GM12878 (cell line): Measurements from ENCODE around the gene ATG10. TPM values are rescaled to one million over a fixed set of nuclear protein-coding genes. Genes with fewer than 3 reads are reported as not detected.

Experiments
- ATAC-seq: fragments of 200-7000 bp; cut with Tn5 transposase; 3 replicates; pipeline ENCODE4 v1.9.1; 2020; ENCODE audit warnings: mild to moderate bottlenecking, moderate library complexity
- BruUV-seq: library from RNA; stranded (reverse); fragments of 400-500 nt; replicated peaks from 2 replicates; lab custom pipeline; 2021; lab: Mats Ljungman, UMichigan
- CTCF ChIA-PET: fragments of 300-600 bp; sonication (Branson Sonifier 250); formaldehyde crosslinking; extraction: SDS; loops from one replicate; lab custom pipeline; 2021; ENCODE audit warnings: inconsistent platforms; lab: Yijun Ruan, JAX
- POLR2A ChIA-PET: fragments of 350-600 bp; formaldehyde crosslinking; extraction: SDS; loops from one replicate; lab custom pipeline; 2021; ENCODE audit warnings: inconsistent platforms; lab: Charles Lee
- RAD21 ChIA-PET: fragments of 300-600 bp; sonication (Branson Sonifier 250); formaldehyde crosslinking; loops from one replicate; lab custom pipeline; 2023; ENCODE audit warnings: antibody characterized with exemption; ENCODE audit not compliant: unreplicated experiment; lab: Charles Lee
- SMC1A ChIA-PET: fragments of 300-600 bp; sonication (Branson Sonifier 250); formaldehyde crosslinking; loops from one replicate; lab custom pipeline; 2023; ENCODE audit not compliant: unreplicated experiment, uncharacterized antibody; lab: Charles Lee
- DNase-seq: peaks from one replicate; pipeline ENCODE4 v3.0.0-alpha.2; 2011; ENCODE audit warnings: low read depth, low spot score
- FAIRE-seq: peaks from 3 replicates; lab custom pipeline; 2011; peaks lifted over from hg19 to GRCh38; lab: Jason Lieb, UNC
- H2AFZ ChIP-seq: 2 replicates; pipeline ENCODE4 v1.6.0; 2011; ENCODE audit warnings: low read depth, low read length, control low read depth; ENCODE audit not compliant: control insufficient read depth
- H3K27ac ChIP-seq: 2 replicates; pipeline ENCODE4 v1.5.1; 2011; ENCODE audit warnings: control low read depth; ENCODE audit not compliant: control insufficient read depth, insufficient read depth
- H3K27me3 ChIP-seq, 2 experiments: replicated peaks in 1 of 2; 2 replicates each; pipeline versions ENCODE4 v1.6.0 to v1.6.1; 2011; ENCODE audit warnings: low read length in 1 of 2; ENCODE audit not compliant: control insufficient read depth in 2 of 2, insufficient read depth in 2 of 2
- H3K36me3 ChIP-seq, 2 experiments: 2 replicates each; pipeline ENCODE4 v1.5.1; 2011; ENCODE audit warnings: low read length in 1 of 2; ENCODE audit not compliant: control insufficient read depth in 2 of 2, insufficient read depth in 2 of 2
- H3K4me1 ChIP-seq: 2 replicates; pipeline ENCODE4 v1.6.1; 2011; ENCODE audit warnings: mild to moderate bottlenecking, low read length, moderate library complexity, mixed read lengths; ENCODE audit not compliant: control insufficient read depth, insufficient read depth
- H3K4me2 ChIP-seq: 2 replicates; pipeline ENCODE4 v1.6.0; 2011; ENCODE audit warnings: control low read depth; ENCODE audit not compliant: control insufficient read depth, insufficient read depth
- H3K4me3 ChIP-seq: fragments of 200-600 bp; sonication (generic); 2 replicates; pipeline ENCODE4 v1.5.1; 2016
- H3K79me2 ChIP-seq: 2 replicates; pipeline ENCODE4 v1.6.0; 2011; ENCODE audit warnings: low read length; ENCODE audit not compliant: control insufficient read depth, insufficient read depth
- H3K9ac ChIP-seq: 2 replicates; pipeline ENCODE4 v1.8.0; 2011; ENCODE audit warnings: low read length, control low read depth, mixed read lengths; ENCODE audit not compliant: control insufficient read depth, insufficient read depth
- H3K9me3 ChIP-seq: replicated peaks from 3 replicates; pipeline ENCODE4 v1.5.1; 2011; ENCODE audit warnings: mild to moderate bottlenecking, low read length; ENCODE audit not compliant: control insufficient read depth, insufficient read depth
- H4K20me1 ChIP-seq: 2 replicates; pipeline ENCODE4 v1.6.0; 2011; ENCODE audit not compliant: control insufficient read depth, insufficient read depth
- FOS ChIP-seq: IDR thresholded peaks from 3 replicates; pipeline ENCODE4 v1.6.1; 2011; ENCODE audit warnings: borderline replicate concordance; ENCODE audit not compliant: insufficient read length; ENCODE audit errors: extremely low read depth
- FOXK2 ChIP-seq: fragments of 450-650 bp; IDR thresholded peaks from 2 replicates; pipeline ENCODE4 v1.6.1; 2017; ENCODE audit warnings: mild to moderate bottlenecking, moderate library complexity
- GATAD2B ChIP-seq: fragments of 450-650 bp; conservative IDR thresholded peaks from 2 replicates; pipeline ENCODE4 v1.6.1; 2017; ENCODE audit warnings: low read depth, mild to moderate bottlenecking, moderate library complexity
- HCFC1 ChIP-seq: fragments of 150-350 bp; IDR thresholded peaks from 2 replicates; pipeline ENCODE4 v1.6.1; 2014; ENCODE audit warnings: low read length
- IKZF1 ChIP-seq: fragments of 450-650 bp; conservative IDR thresholded peaks from 2 replicates; pipeline ENCODE4 v1.6.1; 2017; ENCODE audit warnings: antibody characterized with exemption, mild to moderate bottlenecking
- JUNB ChIP-seq: IDR thresholded peaks from 2 replicates; pipeline ENCODE4 v1.6.1; 2016; ENCODE audit warnings: antibody characterized with exemption, mild to moderate bottlenecking
- MYC ChIP-seq: IDR thresholded peaks from 2 replicates; pipeline ENCODE4 v1.6.1; 2011; ENCODE audit warnings: mild to moderate bottlenecking, low read length, moderate library complexity, inconsistent platforms; ENCODE audit not compliant: insufficient read depth, insufficient replicate concordance, insufficient read length, severe bottlenecking
- NRF1 ChIP-seq: conservative IDR thresholded peaks from 2 replicates; pipeline ENCODE4 v1.6.1; 2011; ENCODE audit warnings: mild to moderate bottlenecking, low read depth, low read length, improper control_type of control experiment
- RAD21 ChIP-seq: IDR thresholded peaks from 2 replicates; pipeline ENCODE4 v1.6.1; 2011; ENCODE audit warnings: mild to moderate bottlenecking, low read depth, low read length, moderate library complexity; ENCODE audit not compliant: insufficient read depth
- RBBP5 ChIP-seq: fragments of 200-600 bp; sonication (generic); conservative IDR thresholded peaks from 2 replicates; pipeline ENCODE4 v1.6.1; 2016
- SIN3A ChIP-seq: IDR thresholded peaks from 2 replicates; pipeline ENCODE4 v1.6.1; 2012; ENCODE audit warnings: low read depth, low read length, improper control_type of control experiment
- ZBTB33 ChIP-seq: fragments of 450-650 bp; IDR thresholded peaks from 2 replicates; pipeline ENCODE4 v1.6.1; 2017; ENCODE audit warnings: mild to moderate bottlenecking
- ZBTB4 ChIP-seq: fragments of 450-650 bp; formaldehyde crosslinking; IDR thresholded peaks from 2 replicates; pipeline ENCODE4 v1.4.0; 2022; ENCODE audit warnings: mild to moderate bottlenecking, moderate library complexity
- ZNF217 ChIP-seq: fragments of 450-650 bp; IDR thresholded peaks from 2 replicates; pipeline ENCODE4 v1.6.1; 2017; ENCODE audit warnings: antibody characterized with exemption, mild to moderate bottlenecking
- in situ Hi-C: fragments of 300-500 bp; cut with MboI; formaldehyde crosslinking; loops from 9 replicates; pipeline ENCODE4 v1.14.3; 2018; ENCODE audit warnings: mixed read lengths
- intact Hi-C: fragments of 100-400 bp; cut with micrococcal nuclease; formaldehyde crosslinking; loops from one replicate; pipeline ENCODE4 v1.14.2; 2022; ENCODE audit not compliant: unreplicated experiment
- polyA plus RNA-seq, 11 experiments: library from polyadenylated mRNA; depleted of rRNA in 4 of 11; unstranded in 6 of 11; stranded (reverse) in 5 of 11; fragments of >200 nt; fragmentation: Nextera tagmentation in 4 of 11; fragmentation: Illumina TruSeq in 1 of 11; extraction: Ambion mirVana in 4 of 11; extraction: Trizol in 1 of 11; gene quantifications; 1 replicate in 1 of 11; 2 replicates in 10 of 11; pipeline versions ENCODE4 v1.2.1 to v1.2.3, GENCODE V29; 2011 to 2016; ENCODE audit warnings: inconsistent platforms in 2 of 11, missing spikeins in 2 of 11, low read depth in 1 of 11
- total RNA-seq, 4 experiments: library from RNA; depleted of rRNA in 3 of 4; stranded (reverse); fragments of >200 nt in 3 of 4; fragmentation: Illumina TruSeq in 1 of 4; extraction: Trizol in 1 of 4; gene quantifications; 2 replicates each; pipeline versions ENCODE4 v1.2.1 to v1.2.3, GENCODE V29; 2013 to 2021
- TF ChIP-seq, protein P1 (sequence below), 3 experiments: IDR thresholded peaks in 2 of 3; conservative IDR thresholded peaks in 1 of 3; 2 replicates each; pipeline ENCODE4 v1.5.1; 2011; ENCODE audit warnings: low read depth in 3 of 3, low read length in 3 of 3, mild to moderate bottlenecking in 3 of 3, control low read depth in 2 of 3, moderate library complexity in 2 of 3, inconsistent platforms in 1 of 3, mixed read lengths in 1 of 3; ENCODE audit not compliant: control insufficient read depth in 2 of 3, insufficient read depth in 1 of 3; ENCODE audit errors: extremely low read depth in 1 of 3

Gene ATG10
- total and polyA plus RNA-seq, 10 of the 15 experiments (the other 5 are each of a cell fraction or from before 2014, with no cell fraction given), result 3.8 to 14.4 (median 6.5) TPM

DNA sequence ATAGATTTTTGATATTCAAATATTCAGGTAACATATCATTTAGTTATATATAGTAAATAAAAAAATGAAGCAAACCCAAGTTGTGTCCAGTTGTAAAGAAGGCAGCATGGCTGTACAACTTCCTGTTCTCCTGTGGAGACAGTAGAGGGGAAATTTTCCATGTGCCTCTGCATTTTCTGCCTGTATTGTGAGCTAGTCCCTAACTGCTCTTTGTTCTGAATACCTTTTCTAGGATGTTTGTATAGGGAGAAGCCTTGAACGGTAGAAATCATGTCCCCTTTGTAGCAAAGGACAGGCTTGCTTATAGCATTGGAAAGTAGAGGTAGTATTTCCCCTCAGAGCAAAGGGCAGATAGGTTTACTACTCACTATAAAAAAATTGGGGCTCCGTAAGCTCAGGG, 319.6 kb downstream of the ATG10 start (continued):
- TF ChIP-seq, protein P1, sequence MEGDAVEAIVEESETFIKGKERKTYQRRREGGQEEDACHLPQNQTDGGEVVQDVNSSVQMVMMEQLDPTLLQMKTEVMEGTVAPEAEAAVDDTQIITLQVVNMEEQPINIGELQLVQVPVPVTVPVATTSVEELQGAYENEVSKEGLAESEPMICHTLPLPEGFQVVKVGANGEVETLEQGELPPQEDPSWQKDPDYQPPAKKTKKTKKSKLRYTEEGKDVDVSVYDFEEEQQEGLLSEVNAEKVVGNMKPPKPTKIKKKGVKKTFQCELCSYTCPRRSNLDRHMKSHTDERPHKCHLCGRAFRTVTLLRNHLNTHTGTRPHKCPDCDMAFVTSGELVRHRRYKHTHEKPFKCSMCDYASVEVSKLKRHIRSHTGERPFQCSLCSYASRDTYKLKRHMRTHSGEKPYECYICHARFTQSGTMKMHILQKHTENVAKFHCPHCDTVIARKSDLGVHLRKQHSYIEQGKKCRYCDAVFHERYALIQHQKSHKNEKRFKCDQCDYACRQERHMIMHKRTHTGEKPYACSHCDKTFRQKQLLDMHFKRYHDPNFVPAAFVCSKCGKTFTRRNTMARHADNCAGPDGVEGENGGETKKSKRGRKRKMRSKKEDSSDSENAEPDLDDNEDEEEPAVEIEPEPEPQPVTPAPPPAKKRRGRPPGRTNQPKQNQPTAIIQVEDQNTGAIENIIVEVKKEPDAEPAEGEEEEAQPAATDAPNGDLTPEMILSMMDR (IDR thresholded peaks at IDR 0.05 in 2 of 3, conservative IDR thresholded peaks at IDR 0.05 in 1 of 3; ENCODE audit: control insufficient read depth in 2 of 3, extremely low read depth in 1 of 3, insufficient read depth in 1 of 3, low read depth in 3 of 3, low read length in 3 of 3), result no peak
- TF ChIP-seq FOXK2 (no peak), NRF1 (no peak), RAD21 (no peak), ZBTB33 (no peak), ZNF217 (no peak), SIN3A (no peak), IKZF1 (no peak), GATAD2B (no peak), JUNB (no peak)
- TF ChIP-seq, all 136 proteins: peak for 0

GRCh38 chr5:82295144-82295543, 323.3 kb downstream of the ATG10 start:
- Histone ChIP-seq H2AFZ (no peak overlapping the region), H3K27ac (no peak overlapping the region), H3K4me3 (no peak overlapping the region), H3K9ac (no peak overlapping the region), H3K27me3 (no peaks in the 10 kb centered on the region), H4K20me1 (no peaks in the 10 kb centered on the region), H3K4me1 (no peaks in the 10 kb centered on the region), H3K9me3 (no peaks in the 10 kb centered on the region), H3K79me2 (no peaks in the 10 kb centered on the region), H3K4me2 (no peak overlapping the region), H3K36me3 (no peaks in the 10 kb centered on the region)
- intact Hi-C loops, result no loop called here
- no peak for FAIRE-seq
- ChIA-PET POLR2A (interaction anchor here (1.6 kb wide), 1 partner anchor 12 kb away, joined by 3 read pairs; no protein-coding TSS in a partner anchor), CTCF (no interaction called here), RAD21 (interaction anchor here (0.9 to 1.6 kb wide), 2 partner anchors 17 to 1204 kb away, joined by 3 read pairs; no protein-coding TSS in a partner anchor), SMC1A (interaction anchor here (0.7 to 0.9 kb wide), 3 partner anchors 16 to 21 kb away, joined by 3 to 5 read pairs (median 3); partner anchors contain the start of gene RPS23)
- ATAC-seq, result peak; percentile 38; the same call in 1 of the 3 replicates
- in situ Hi-C loops, result no loop called here
- no peak for DNase-seq
- BruUV-seq, result no TSS peak
- no peak for TF ChIP-seq HCFC1
- TF ChIP-seq FOS, result no peak
- TF ChIP-seq ZBTB33, result no peak
- TF ChIP-seq GATAD2B, result no peak
- TF ChIP-seq RBBP5, result no peak
- no peak for TF ChIP-seq ZBTB4 (CRISPR knock-in tag)
- no peak for TF ChIP-seq MYC
